CD4-positive, alpha-beta T cell treated with Interleukin-1 beta for 1 hour (primary cell): ENCODE measurements around the gene CHRD.

Experiments used
- DNase-seq, 2 donors: peaks; one replicate each; pipeline ENCODE4 v3.0.0-alpha.2; 2020 to 2022

The CHRD gene

GRCh38 chr3:184384342-184384741 is 4.5 kb downstream of the CHRD start:
- DNase-seq = no peak

GRCh38 chr3:184384856-184385422 is 5.1 kb downstream of the CHRD start:
- DNase-seq = no peak

GRCh38 chr3:184386047-184386806 is 6.4 kb downstream of the CHRD start:
- DNase-seq = no peak

DNA sequence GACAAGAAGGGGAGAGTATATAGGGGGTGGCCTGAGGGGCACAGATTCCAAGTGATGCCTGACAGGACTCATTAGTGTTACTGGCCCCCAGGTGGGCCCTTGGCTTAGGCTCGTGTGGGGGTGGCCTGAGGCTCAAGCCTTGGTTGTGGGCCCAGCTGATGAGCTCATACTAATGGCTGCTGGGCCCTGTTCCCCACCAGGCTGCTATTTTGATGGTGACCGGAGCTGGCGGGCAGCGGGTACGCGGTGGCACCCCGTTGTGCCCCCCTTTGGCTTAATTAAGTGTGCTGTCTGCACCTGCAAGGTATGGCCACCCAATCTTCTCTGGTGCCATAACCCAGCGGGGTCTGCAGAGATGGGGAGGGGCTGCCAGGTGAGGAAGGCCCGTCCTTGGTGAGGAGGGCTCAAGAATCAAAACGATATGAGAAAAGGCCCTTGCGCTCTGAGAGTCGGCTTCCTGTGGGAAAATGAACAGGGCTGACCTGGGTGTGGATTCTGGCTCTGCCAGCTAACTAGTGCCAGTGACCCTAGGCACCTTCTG is 7.4 kb downstream of the CHRD start:
- no peak for DNase-seq

DNA sequence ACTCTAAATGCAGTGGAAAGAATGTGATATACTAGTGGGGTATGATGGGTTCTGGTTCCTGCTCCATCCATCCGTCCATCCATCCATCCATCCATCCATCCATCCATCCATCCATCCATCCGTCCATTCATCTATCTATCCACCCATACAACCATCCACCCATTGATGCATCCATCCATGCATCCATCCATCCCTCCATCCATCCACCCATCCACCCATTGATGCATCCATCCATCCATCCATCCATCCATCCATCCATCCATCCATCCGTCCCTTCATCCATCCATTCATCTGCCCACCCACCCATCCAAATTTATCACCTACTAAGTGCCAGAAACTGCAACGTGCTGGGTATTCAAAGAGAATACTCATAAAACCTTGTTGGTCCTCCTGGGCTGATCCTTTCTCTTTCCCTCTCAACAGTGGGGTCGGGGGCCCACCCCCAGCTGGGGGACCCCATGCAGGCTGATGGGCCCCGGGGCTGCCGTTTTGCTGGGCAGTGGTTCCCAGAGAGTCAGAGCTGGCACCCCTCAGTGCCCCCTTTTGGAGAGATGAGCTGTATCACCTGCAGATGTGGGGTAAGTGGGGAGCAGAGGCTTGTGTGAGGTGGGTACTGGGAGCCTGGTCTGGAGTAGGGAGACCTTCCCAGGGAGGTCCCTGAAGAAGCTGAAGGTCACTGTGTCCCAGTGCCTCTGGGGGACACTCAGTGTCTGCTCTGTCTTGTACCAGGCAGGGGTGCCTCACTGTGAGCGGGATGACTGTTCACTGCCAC is 8.5 kb downstream of the CHRD start:
- no peak for DNase-seq

DNA sequence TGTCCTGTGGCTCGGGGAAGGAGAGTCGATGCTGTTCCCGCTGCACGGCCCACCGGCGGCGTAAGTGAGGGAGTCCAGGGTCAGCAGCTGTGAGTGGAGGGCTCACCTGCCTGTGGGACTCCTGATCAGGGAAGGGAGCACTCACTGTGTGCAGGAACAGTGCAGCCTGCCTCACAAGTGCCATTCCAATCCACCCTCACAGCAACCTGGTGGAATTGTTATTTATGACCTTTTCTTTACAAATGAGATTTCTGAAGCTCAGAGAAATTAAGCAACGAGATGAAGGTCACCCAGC is 9.0 kb downstream of the CHRD start:
- no peak for DNase-seq

GRCh38 chr3:184389384-184389783 is 9.5 kb downstream of the CHRD start:
- no peak for DNase-seq

DNA sequence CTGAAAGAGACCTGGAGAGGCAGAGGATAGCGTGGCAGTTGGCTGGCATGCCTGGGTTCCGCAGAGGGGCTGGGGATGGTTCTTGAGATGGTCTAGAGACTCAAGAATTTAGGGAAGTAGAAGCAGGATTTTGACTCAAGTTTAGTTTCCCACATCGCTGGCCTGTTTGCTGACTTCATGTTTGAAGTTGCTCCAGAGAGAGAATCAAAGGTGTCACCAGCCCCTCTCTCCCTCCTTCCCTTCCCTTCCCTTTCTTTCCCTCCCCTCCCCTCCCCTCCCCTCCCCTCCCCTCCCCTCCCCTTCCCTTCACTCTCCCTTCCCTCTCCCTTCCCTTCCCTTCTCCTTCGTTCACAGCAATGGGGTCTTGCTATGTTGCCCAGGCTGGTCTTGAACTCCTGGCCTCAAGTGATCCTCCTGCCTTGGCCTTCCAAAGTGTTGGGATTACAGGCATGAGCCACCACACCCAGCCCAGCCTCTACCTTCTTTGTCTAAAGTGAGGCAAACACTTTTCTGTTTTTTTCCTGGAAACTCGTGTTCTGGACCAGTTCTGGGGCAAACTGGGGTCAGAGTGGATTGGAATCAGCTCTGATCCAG is 10.2 kb downstream of the CHRD start:
- DNase-seq = no peak

- DNase-seq = no peak
Measured at GRCh38 chr3:184391266-184391665, 11.4 kb downstream of the CHRD start.

- no peak for DNase-seq
Measured at GRCh38 chr3:184395320-184395660, 15.4 kb downstream of the CHRD start.

DNA sequence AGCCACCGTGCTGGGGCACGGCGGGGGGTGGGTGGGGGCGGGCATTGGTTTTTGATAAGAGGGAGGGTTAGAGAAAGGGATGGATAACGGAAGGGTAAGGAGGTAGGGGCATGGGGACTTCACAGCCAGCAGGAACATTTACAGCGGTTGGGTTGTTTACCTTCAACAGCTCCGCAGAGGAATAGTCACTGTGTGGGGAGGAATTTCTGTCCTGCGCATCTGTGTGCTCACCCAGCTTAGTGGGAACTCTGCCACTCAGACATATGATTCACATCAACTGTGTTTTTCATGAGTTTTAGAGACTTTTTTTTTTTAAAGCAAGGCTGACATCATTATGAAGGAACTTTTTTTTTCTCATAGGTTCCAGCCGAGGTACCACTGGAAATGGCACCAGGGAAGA is 19.6 kb downstream of the CHRD start:
- no peak for DNase-seq

DNA sequence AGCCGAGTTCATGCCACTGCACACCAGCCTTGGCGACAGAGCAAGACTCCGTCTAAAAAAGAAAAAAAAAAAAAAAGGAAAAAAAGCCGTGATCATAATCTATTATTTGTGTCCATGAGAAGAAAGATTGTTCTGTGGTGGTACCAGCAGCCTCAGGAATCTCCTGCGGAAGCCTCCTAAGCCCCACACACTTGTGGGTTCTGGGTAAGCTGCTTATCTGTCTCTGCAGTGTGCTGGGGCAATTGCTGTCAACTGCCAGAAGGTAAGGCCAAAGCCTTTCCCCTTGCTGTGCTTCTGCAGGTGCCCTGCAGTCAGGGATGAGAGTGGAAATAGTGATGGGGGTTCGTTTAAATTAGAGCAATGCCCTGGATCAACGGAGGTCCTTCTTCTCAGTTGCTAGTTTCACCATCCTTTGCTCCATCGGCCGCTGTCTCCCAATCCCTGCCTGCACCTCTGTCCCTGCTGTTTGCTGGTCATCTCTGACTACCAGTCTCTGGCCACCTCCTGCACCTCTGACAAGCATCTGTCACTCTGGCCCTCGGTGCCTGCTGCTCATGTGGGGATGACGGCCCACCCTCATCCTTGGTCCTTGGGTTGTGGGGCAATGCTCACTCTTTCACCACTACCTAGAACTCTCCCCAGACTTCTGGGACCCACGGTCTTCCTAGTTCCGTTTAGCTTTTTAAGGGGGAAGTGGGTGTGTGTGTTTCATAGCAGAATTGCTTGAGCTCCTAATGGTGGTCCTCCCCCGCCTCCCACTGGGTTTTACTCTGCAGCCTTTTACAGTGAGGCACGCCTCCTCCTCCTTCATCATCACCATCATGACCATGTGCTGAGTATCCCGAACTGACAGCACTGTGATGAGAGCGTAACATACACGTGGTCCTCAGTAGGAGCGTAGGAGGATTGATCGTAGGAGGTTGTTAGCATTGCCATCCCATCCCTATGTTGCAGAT is 25.5 kb downstream of the CHRD start:
- DNase-seq = no peak

DNA sequence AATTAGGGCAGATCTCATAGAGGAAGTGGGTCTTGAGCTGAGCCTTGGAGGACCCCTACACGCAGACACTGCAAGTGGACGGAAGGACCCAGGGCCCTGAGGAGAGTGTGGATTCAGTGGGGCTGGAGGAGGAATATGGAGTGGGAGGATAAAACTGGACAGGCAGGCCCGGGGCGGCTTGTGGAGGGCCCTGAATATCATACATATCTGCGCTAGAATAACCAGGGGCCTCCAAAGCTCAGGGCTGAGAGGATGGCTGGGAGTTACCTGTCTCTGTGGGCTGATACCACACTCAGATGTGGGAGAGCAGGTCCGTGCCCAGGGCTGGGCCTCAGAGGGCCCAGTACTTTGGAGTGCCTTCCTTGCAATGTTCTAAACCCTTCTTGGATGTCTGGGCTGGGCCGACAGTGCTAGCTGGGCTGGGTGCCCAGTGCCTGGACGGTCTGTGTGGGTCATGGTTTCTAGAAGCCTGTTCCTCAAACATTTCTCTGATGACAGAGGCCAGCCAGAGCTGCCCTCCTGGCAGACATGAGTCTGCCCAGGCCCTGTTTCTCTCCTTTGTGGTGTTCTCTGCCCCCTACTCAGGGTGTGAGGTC is 29.6 kb downstream of the CHRD start:
- DNase-seq = no peak

DNA sequence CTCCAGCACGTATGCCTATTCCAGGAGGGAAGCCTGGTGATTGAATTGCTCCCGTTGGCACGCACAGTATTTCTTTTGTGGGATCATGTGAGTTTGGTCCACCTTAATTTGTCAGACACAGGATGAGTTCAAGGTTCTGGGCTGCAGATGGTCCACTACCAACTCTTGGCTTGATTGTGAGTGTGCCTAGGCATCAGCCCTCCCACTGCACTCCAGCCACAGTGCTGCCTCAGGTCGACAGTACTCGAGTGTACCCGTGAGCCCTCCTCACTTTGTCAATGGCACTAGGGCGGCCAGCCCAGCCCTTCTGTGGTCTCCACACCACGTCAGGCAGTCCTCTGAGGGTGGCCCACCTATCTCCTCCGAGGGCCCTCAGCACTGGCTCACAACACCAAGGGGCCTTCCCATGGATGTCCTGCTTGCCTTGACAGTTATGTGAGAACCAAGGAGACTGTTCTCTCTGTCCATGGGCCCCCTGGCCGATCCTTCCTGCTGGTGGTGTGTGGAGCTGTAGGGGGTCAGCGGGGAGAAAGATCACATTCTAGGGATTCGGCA is 30.2 kb downstream of the CHRD start:
- DNase-seq = no peak

DNA sequence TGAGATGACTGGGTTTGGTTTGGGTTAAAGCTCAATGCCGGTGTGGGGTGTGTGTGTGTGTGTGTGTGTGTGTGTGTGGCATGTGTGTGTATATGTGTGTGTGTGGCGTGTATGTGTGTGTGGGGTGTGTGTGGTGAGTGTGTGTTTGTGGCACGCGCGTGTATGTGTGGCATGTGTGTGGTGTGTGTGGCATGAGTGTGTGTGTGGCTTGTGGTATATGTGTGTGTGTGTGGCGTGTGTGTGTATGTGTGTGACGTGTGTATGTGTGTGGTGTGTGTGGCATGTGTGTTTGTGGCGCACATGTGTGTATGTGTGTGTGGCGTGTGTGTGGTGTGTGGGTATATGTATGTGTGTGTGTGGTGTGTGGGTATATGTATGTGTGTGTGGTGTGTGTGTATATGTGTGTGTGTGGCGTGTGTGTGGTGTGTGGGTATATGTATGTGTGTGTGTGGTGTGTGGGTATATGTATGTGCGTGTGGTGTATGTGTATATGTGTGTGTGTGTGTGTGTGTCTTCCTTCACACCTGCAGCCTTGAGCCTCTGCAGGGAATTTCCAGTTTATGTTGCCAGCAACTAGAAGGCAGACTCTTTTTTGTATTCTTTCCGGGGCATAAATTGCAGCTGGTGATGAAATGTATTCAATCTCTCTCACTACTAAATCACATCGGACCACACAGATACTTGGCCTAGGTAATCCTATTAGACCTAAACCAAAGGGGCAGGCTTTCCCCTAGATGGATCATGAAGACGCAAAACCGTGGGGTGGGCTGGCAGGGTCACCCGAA is 34.8 kb downstream of the CHRD start:
- no peak for DNase-seq

GRCh38 chr3:184415203-184415490 is 35.3 kb downstream of the CHRD start:
- no peak for DNase-seq

- peak; percentile 68 to 75 for DNase-seq
Measured at GRCh38 chr3:184417619-184418327, 37.9 kb downstream of the CHRD start.

DNA sequence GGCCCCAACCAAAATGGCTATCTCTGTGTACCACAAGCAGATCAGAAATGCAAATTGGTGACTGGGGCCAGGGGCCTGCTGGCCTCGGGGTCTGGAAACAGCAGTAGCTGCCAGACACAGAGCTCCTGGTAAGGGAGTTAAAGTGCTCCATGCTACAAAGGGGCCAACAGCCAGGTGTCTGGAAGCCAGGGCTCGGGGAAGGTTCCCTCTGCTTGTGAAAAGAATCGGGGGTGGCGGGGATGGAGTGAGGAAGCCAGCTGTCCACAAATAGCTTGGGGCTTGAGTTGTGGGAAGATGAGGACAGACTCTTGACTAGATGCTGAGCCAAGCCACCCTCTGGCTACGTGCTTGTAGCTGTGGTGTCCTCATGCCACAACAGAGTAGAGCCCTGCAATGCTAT is 39.3 kb downstream of the CHRD start:
- no peak for DNase-seq

GRCh38 chr3:184423561-184423960 is 43.7 kb downstream of the CHRD start:
- DNase-seq = no peak

DNA sequence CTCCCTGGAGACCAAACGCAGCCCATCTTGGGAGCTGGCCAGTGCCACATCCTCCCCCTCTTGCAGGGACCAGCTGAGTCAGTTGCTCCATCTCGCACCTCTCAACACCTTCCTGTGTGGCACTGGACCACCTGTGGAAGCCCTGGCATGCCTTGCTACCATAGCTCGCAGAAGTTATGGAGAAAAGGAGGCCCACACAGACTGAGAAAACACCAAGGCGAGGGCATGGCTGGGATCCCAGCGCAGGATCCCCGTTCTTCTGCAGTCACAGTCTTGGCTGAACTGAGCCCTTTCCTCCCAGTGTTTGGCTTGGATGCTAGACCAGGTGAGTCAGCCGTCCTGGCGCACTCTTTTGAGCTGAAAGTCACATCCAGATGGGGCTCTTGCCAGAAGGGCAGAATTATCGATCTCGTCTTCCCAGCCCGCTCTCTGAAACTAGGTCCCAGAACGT is 46.9 kb downstream of the CHRD start:
- no peak for DNase-seq
